Mesothelial cell of epicardium (in vitro differentiated cells): ENCODE data around the gene TULP4. TPM values are rescaled to one million over a fixed set of nuclear protein-coding genes. Genes with fewer than 3 reads are reported as not detected.

Experiments used
- DNase-seq, 2 experiments: peaks; one replicate each; pipeline ENCODE4 v3.0.0; 2021; ENCODE audit warnings: low spot score in 2 of 2; ENCODE audit not compliant: unreplicated experiment in 2 of 2
- H3K27ac Mint-ChIP-seq: 2 replicates; pipeline ENCODE4 v1.8.0; 2021; ENCODE audit warnings: mixed read lengths
- H3K27me3 Mint-ChIP-seq: 2 replicates; pipeline ENCODE4 v1.8.0; 2021; ENCODE audit warnings: low read depth, mixed read lengths
- H3K36me3 Mint-ChIP-seq: 2 replicates; pipeline ENCODE4 v1.8.0; 2021; ENCODE audit warnings: mixed read lengths
- H3K4me1 Mint-ChIP-seq: 2 replicates; pipeline ENCODE4 v1.8.0; 2021; ENCODE audit warnings: mixed read lengths
- H3K4me3 Mint-ChIP-seq: 2 replicates; pipeline ENCODE4 v1.8.0; 2021; ENCODE audit warnings: mild to moderate bottlenecking, moderate library complexity, mixed read lengths
- H3K9me3 Mint-ChIP-seq: 2 replicates; pipeline ENCODE4 v1.8.0; 2021; ENCODE audit warnings: mixed read lengths
- total RNA-seq: library from RNA; stranded (reverse); gene quantifications from 3 replicates; pipeline ENCODE4 v1.2.1, GENCODE V29; 2021
- TF ChIP-seq, protein P1 (sequence below): fragments of 200-600 bp; sonication (generic); IDR thresholded peaks from one replicate; pipeline ENCODE4 v1.5.0; 2021; ENCODE audit warnings: antibody characterized with exemption; ENCODE audit not compliant: unreplicated experiment

TULP4 gene
- total RNA-seq, 1 donor from 2014 or later: 135 TPM

DNA sequence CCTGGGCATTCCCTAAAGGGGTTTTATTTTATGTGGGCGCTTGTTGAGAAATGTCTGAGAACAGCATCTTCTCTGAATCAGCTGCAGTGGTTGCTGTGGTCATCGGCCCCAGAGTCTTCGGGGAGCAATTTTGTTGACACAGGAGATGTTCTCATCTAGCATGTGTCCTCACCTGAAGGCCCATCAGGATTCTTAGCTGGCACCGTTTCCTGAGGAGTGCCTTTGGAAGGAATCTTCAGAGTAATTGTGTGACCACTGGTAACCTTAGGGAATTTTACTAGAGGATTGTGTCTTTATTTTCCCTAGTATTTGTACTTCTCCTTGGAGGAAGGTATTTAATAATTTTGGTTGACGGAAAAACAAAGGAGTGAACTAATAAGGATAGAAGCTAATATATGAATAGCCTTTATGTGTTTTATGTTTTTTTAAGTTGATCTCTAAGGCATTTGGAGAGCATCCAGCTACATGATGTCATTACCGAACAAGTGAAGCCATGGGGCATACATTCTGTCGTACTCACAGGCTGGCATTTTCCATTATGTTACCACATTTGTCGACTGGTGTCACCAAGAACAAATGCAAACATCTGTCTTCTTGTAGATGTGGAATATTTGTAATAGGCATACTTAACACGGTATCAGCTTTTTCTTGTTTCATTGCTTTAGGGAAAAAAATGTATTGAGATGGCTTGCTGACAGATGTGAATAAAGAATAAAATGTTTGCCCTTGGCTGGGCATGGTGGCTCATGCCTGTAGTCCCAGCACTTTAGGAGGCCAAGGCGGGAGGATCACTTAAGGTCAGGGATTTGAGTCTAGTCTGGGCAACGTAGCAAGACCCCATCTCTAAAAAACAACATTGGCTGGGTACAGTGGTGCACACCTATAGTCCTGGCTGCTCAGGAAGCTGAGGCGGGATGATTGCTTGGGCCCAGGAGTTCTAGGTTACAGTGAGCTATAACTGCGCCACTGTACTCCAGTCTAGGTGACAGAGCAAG is 41.9 kb downstream of the TULP4 start:
- Mint-ChIP-seq H3K27ac (no peak overlapping the region), H3K36me3 (peaks cover 7% of the 10 kb centered on the region), H3K4me1 (peaks cover 19% of the 10 kb centered on the region), H3K4me3 (no peak overlapping the region), H3K9me3 (no peaks in the 10 kb centered on the region), H3K27me3 (no peaks in the 10 kb centered on the region)
- TF ChIP-seq, protein P1, sequence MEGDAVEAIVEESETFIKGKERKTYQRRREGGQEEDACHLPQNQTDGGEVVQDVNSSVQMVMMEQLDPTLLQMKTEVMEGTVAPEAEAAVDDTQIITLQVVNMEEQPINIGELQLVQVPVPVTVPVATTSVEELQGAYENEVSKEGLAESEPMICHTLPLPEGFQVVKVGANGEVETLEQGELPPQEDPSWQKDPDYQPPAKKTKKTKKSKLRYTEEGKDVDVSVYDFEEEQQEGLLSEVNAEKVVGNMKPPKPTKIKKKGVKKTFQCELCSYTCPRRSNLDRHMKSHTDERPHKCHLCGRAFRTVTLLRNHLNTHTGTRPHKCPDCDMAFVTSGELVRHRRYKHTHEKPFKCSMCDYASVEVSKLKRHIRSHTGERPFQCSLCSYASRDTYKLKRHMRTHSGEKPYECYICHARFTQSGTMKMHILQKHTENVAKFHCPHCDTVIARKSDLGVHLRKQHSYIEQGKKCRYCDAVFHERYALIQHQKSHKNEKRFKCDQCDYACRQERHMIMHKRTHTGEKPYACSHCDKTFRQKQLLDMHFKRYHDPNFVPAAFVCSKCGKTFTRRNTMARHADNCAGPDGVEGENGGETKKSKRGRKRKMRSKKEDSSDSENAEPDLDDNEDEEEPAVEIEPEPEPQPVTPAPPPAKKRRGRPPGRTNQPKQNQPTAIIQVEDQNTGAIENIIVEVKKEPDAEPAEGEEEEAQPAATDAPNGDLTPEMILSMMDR: no peak
- no peak for DNase-seq

DNA sequence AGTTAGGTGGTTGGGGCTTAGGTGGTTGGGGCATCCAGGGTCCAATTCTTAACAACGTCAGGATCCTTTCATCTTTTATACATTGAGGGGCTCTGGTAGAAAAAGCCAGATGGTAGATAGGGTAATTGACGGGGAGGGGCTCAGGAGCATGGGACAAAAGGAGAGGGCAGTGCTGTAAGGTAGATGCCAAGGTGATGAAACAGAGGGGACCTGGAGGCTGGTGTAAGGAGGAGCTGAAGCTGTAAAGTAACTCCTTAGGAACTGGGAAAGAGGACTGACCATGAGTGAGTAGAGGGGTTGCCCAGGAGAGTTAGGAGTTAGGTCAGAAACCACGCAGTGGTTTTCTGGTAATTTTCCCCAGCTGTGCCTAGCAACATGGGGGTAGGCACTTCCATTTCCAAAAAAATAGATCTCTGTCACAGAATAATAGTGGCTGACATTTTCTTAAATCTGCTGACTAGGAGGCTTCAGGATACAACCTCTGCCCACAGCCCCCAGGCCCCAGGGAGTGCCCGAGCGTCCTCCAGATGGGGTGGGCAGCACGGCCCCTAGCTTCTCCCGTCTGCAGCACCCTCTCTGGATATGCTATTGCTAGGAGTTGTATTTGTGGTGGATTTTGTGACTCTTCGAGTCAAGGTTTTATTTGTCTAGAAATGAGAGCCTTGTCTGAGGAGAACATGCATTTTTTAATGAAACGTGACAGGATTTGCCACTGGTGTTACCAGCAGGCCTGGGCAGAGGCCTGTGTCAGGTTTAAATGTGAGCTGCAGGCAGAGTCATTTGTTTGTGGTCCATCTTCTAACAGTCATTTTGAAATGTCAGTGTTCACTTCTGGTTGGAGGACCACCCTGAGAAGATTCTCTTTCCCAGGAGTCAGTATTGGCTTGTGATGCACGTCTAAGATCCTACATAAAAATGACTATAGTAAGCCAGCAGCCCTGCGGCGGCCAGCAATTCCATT is 44.6 kb downstream of the TULP4 start:
- Mint-ChIP-seq H3K9me3 (no peaks in the 10 kb centered on the region), H3K4me1 (peaks cover 19% of the 10 kb centered on the region), H3K27me3 (no peaks in the 10 kb centered on the region), H3K4me3 (no peak overlapping the region), H3K36me3 (no peaks in the 10 kb centered on the region), H3K27ac (peak overlapping the region; percentile 41)
- DNase-seq: no peak
- TF ChIP-seq, protein P1: no peak

DNA sequence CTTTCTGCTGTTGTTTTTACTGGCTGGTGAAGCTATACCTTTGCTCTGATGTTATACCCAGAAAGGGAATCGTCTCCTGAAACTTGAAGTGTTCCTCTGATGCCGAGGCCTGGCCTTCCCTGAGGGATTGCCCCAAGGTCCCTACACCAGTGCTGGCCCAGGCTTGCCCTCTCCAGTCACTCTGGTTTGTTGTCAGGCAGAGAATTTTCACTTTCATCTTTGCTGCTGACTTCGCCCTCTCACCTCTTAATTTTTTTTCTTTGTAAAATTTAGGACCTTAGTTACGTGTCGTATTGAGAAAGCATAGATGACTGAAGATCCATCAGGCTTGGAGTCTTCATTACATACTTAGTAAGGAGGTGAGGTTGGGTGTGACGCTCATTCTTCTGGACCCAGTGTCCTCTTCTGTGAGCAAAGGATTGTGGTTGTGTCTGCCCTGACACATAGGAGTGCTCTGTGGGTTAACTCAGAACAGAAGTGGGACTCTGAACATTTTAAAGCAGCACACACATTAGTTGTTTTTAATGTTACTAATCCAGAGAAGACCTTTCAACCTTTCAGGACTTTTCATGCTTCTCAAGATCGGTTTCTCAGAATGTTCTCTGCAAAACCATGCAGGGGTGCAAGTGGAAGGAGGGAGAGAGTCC is 45.4 kb downstream of the TULP4 start:
- DNase-seq: no peak
- TF ChIP-seq, protein P1: no peak
- no peaks in the 10 kb centered on the region for H3K36me3 Mint-ChIP-seq
- no peak overlapping the region for H3K4me3 Mint-ChIP-seq
- H3K9me3 Mint-ChIP-seq: no peaks in the 10 kb centered on the region
- H3K27ac Mint-ChIP-seq: no peak overlapping the region
- no peaks in the 10 kb centered on the region for H3K27me3 Mint-ChIP-seq
- H3K4me1 Mint-ChIP-seq: peaks cover 19% of the 10 kb centered on the region

DNA sequence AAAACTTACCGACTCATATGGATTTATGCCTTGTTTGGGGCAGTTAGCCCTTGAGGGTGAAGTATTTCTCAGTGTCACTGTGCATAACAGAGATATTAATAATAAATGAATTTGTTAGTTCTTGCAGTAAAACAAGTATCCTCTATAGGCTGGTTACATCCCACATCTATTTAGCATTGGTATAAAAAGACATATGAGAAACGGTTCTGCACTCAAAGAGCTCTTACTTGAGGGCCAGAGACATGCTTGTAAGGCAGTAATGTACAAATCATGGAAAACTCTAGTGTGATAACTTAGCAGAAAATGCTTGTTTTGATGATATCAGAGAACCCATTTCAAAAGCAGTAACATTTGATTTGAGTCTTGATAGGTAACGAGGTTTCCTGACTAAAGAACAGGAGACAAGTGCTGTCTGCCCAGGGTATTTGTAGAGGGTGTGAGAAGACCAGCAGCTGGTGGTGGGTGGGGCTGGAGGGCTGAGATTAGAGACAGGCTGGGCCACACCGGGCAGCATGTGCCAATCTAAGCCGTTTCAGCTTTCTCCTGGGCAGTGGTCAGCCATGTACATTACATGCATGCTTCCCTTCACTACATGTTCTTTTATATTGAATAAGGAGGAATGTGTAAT is 46.3 kb downstream of the TULP4 start:
- TF ChIP-seq, protein P1: no peak
- no peak for DNase-seq
- Mint-ChIP-seq H3K4me3 (no peak overlapping the region), H3K36me3 (peaks cover 4% of the 10 kb centered on the region), H3K27me3 (no peaks in the 10 kb centered on the region), H3K4me1 (peaks cover 19% of the 10 kb centered on the region), H3K27ac (no peak overlapping the region), H3K9me3 (peaks cover 3% of the 10 kb centered on the region)

DNA sequence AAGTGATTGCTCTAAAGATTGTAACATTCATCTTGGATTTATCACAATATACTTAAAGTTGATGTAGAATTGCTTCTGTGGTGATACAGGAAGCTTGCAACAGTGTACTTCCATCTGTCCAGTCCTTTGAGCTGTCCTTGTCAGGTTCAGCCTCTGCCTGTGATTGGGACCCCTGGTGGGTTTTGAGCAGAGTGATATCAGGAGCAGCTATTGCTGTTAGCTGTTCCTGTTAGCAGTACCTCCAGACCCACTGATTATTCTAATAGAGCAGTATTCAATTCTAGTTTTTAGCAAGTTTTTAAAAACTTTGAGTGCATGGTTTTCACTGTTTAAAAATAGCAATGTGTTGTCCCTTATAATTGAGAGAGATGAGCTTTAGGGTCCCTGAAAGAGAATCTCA is 48.8 kb downstream of the TULP4 start:
- no peak overlapping the region for H3K4me3 Mint-ChIP-seq
- H3K9me3 Mint-ChIP-seq: peaks cover 12% of the 10 kb centered on the region
- H3K27me3 Mint-ChIP-seq: no peaks in the 10 kb centered on the region
- TF ChIP-seq, protein P1: no peak
- peaks cover 12% of the 10 kb centered on the region for H3K36me3 Mint-ChIP-seq
- no peak overlapping the region for H3K27ac Mint-ChIP-seq
- no peak for DNase-seq
- peaks cover 18% of the 10 kb centered on the region for H3K4me1 Mint-ChIP-seq
